ENCODE results near the gene AKAP1.

Gene AKAP1

DNA sequence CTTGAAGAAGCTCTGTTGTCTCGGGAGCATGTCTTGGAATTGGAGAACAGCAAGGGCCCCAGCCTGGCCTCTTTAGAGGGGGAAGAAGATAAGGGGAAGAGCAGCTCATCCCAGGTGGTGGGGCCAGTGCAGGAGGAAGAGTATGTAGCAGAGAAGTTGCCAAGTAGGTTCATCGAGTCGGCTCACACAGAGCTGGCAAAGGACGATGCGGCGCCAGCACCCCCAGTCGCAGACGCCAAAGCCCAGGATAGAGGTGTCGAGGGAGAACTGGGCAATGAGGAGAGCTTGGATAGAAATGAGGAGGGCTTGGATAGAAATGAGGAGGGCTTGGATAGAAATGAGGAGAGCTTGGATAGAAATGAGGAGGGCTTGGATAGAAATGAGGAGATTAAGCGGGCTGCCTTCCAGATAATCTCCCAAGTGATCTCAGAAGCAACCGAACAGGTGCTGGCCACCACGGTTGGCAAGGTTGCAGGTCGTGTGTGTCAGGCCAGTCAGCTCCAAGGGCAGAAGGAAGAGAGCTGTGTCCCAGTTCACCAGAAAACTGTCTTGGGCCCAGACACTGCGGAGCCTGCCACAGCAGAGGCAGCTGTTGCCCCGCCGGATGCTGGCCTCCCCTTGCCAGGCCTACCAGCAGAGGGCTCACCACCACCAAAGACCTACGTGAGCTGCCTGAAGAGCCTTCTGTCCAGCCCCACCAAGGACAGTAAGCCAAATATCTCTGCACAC is 21.2 kb downstream of the AKAP1 start:
- DNase-seq = no peak

DNA sequence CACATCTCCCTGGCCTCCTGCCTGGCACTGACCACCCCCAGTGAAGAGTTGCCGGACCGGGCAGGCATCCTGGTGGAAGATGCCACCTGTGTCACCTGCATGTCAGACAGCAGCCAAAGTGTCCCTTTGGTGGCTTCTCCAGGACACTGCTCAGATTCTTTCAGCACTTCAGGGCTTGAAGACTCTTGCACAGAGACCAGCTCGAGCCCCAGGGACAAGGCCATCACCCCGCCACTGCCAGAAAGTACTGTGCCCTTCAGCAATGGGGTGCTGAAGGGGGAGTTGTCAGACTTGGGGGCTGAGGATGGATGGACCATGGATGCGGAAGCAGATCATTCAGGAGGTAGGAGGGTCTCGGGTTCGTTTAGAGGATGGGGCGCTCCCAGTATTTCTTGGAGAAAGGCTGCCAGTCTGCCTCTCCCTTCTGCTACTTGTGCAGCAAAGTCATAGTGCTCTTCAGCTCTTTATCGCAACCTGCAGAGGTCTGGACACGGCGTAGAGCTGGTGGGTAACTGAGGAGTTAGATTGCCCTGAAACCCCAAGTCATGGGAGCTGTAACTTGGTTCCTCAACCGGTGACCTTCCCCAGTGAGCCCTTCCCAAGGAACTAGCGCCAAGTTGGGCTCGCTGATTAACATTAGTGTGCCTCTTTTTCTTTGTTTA is 21.9 kb downstream of the AKAP1 start:
- no peak for DNase-seq

GRCh38 chr17:57107498-57108101 is 22.6 kb downstream of the AKAP1 start:
- DNase-seq = peak; percentile 64

- DNase-seq = no peak
Observed at GRCh38 chr17:57108671-57109392, 23.8 kb downstream of the AKAP1 start.

- DNase-seq = no peak
Observed at GRCh38 chr17:57109393-57110151, 24.5 kb downstream of the AKAP1 start.

DNA sequence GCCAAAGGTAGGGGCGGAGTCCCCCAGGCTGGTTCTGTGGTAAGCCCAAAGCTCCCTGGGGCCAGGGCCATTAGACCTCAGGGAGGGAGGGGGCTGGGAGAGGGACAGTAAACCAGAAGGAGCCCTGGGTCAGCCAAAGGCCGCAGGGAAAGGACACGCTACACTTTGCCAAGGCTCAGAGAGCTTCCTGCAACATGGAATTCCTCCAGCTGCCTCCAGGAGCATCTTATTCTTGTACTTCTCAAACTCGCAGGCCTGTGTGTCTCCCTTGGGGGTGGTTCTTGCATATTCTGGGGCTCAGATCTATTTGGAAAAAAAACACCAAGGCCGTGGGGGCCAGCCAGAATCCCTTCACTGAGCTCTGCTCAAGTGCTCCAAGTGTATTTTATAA is 25.1 kb downstream of the AKAP1 start:
- DNase-seq = no peak

DNA sequence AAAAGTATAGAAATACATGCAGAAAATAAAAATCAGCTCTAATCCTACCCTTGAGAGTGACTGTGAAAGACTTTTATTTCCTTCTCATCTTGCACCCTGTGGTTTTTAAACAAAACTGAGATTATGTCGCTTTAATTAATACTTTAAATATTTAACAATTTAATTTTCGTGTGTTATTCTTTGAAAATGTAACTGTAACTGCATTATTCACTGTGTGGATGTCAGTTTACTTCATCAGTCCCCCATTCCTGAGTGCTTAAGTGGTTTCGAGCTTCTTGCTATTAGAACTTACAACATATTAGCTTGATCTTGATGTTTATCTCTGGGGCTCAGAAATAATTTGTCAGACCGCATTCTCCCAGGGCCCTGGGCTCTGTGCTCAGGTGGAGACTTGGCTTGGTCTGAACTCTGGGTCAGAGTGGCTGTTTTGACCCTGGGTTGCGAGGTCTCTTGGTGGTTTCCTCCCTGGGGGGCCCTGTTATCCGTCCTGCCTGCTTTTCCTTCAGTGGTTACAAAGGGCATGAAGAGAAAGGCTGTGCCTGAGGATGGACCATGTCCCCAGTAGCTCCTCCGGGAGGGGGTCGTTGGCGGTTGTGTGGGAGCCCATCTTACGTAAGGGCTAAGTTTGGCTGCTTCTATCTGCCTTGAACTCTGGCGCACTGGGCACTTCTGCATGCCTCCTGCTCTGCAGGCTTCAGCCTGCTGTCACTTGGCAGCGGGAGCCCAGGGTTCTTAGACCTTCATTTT is 25.7 kb downstream of the AKAP1 start:
- DNase-seq = no peak

GRCh38 chr17:57111386-57111785 is 26.3 kb downstream of the AKAP1 start:
- no peak for DNase-seq

GRCh38 chr17:57113011-57113410 is 28.0 kb downstream of the AKAP1 start:
- DNase-seq = no peak

DNA sequence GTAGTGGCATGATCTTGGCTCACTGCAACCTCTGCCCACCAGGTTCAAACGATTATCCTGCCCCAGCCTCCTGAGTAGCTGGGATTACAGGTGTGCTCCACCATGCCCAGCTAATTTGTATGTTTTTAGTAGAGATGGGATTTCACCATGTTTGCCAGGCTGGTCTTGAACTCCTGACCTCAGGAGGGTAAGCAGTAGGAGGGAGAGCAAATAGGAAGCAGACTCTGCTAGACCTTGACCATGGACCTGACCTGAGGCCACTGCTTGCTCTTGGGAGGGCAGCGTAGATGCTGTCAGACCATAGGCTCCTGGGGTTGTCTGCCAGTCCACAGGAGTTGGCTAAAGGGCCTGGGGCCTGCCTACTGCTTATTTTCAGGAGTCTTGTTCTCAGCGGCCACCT is 28.6 kb downstream of the AKAP1 start:
- DNase-seq = no peak

DNA sequence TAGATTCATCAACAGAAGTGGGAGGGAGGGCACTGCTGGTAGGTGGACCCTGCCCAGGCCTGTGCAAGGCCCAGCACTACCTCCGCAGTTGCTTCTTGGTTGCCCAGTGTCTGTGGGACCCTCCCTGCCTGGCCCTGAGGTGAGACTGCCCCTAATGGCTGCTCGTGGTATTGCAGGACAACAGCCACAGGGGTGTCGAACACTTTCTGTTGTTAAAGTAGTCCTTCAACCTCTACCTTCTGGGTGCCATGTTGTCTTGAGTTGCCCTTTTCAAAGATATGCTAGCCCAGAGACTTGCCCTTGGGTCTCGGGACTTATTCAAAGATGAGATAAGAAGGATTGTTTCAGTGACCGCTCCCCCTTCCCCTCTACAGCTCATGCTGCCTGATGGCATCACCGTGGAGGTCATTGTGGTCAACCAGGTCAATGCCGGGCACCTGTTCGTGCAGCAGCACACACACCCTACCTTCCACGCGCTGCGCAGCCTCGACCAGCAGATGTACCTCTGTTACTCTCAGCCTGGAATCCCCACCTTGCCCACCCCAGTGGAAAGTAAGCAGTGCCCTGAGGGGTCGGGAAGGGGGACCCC is 29.1 kb downstream of the AKAP1 start:
- peak; percentile 36 for DNase-seq

DNA sequence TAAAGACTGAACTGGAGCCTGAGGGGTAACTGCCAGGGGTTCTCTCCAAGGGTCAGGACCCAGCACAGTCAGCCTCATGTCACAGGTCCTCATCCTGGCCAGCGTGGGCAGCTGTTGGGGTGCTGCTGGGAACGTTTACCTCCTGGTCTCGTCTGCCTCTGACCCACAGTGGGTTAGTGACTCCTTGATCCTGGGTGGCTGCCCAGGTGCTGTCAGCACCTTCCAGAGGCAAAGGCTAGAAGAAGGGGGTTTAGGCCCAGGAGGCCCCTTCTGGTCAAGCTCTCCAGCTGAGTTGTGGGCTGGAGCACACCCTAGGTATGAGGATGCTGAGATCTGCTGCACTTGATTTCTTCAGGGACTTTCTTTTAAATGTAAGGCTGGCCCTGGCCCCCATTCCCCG is 30.3 kb downstream of the AKAP1 start:
- DNase-seq = no peak

- DNase-seq = no peak
Observed at GRCh38 chr17:57115916-57116315, 30.9 kb downstream of the AKAP1 start.

GRCh38 chr17:57117798-57118197 is 32.8 kb downstream of the AKAP1 start:
- no peak for DNase-seq

DNA sequence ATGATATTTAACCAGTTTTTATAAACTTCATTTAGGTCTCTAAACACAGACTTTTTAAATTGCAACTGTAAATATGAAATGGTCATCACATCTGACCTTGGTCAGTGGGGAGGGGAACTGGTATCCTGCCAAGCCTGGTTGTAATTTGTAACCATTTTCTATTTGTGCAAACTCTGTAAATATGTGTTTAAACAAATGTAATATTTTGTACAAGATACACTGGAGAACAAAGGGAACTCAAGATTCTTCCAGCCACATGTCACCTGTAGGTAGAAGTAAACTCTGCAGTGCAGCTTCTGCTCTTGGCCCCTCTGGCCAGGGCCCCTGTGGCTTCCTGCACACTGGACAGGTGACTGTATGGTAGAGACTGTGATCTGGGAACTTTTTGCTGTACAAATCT is 35.8 kb downstream of the AKAP1 start:
- no peak for DNase-seq

- DNase-seq = peak; percentile 20
Observed at GRCh38 chr17:57121308-57122042, 36.4 kb downstream of the AKAP1 start.

- no peak for DNase-seq
Observed at GRCh38 chr17:57124053-57124452, 39.0 kb downstream of the AKAP1 start.

GRCh38 chr17:57125406-57125805 is 40.4 kb downstream of the AKAP1 start:
- no peak for DNase-seq

- DNase-seq = no peak
Observed at GRCh38 chr17:57125866-57126265, 40.8 kb downstream of the AKAP1 start.

- DNase-seq = peak; percentile 76
Observed at GRCh38 chr17:57130708-57131461, 45.8 kb downstream of the AKAP1 start.

Data from EL (cell line).